Adrenal gland (tissue), 12 donors: Measurements from ENCODE around the gene INSYN2A. TPM values are rescaled to one million over a fixed set of nuclear protein-coding genes. Genes with fewer than 3 reads are reported as not detected.

ENCODE experiments used
- DNase-seq, 7 donors: peaks; one replicate each; pipeline ENCODE4 v3.0.0-alpha.2; 2019 to 2020
- H3K27ac ChIP-seq, 5 donors: fragments of 200-600 bp; sonication (generic) in 4 of 5; 1 replicate in 3 of 5; 2 replicates in 2 of 5; pipeline versions ENCODE4 v1.5.1 to v1.8.0; 2016 to 2020; ENCODE audit warnings: mild to moderate bottlenecking in 1 of 5
- H3K27me3 ChIP-seq: fragments of 200-600 bp; 2 replicates; pipeline ENCODE4 v1.8.0; 2021
- H3K36me3 ChIP-seq, 2 donors: fragments of 200-600 bp; replicated peaks in 1 of 2; 1 replicate in 1 of 2; 2 replicates in 1 of 2; pipeline versions ENCODE4 v1.5.1 to v1.8.0; 2018 to 2022
- H3K4me1 ChIP-seq, 2 donors: fragments of 200-600 bp; replicated peaks in 1 of 2; 1 replicate in 1 of 2; 2 replicates in 1 of 2; pipeline versions ENCODE4 v1.5.1 to v1.8.0; 2018 to 2021
- H3K4me3 ChIP-seq, 4 donors: fragments of 200-600 bp; sonication (generic) in 3 of 4; one replicate each; pipeline ENCODE4 v1.5.1; 2016 to 2018
- H3K9me3 ChIP-seq, 3 donors: fragments of 200-600 bp; sonication (generic) in 1 of 3; replicated peaks in 1 of 3; 1 replicate in 2 of 3; 2 replicates in 1 of 3; pipeline versions ENCODE4 v1.5.1 to v1.8.0; 2016 to 2021
- POLR2A ChIP-seq, 2 donors: fragments of 450-650 bp; IDR thresholded peaks; one replicate each; pipeline ENCODE4 v1.6.1; 2017; ENCODE audit warnings: antibody characterized with exemption in 2 of 2, mild to moderate bottlenecking in 2 of 2, moderate library complexity in 1 of 2
- WGBS, 4 donors: extraction: QIAGEN DNeasy Blood & Tissue Kit in 2 of 4; methylation state at CpG; one replicate each; pipeline versions ENCODE4 v1.1.5 to v1.1.7; 2013 to 2017; 5-methylcytosine and 5-hydroxymethylcytosine counted together
- intact Hi-C, 2 donors: fragments of 100-400 bp; cut with DNase I; formaldehyde crosslinking; loops; one replicate each; pipeline versions ENCODE4 v1.14.1 to v1.15.0; 2022 to 2023
- polyA plus RNA-seq, 3 donors: library from polyadenylated mRNA; stranded (reverse); fragments of 200-250 nt in 2 of 3; fragments of 350-450 nt in 1 of 3; fragmentation: Illumina TruSeq in 1 of 3; extraction: RNeasy Lipid Tissue Mini Kit (QIAGEN cat#74804) in 1 of 3; gene quantifications; one replicate each; pipeline ENCODE4 v1.2.3, GENCODE V29; 2013 to 2014
- total RNA-seq, 9 donors: library from RNA; depleted of rRNA in 4 of 9; stranded (reverse); fragments of >200 nt in 4 of 9; fragments of 120-200 nt in 1 of 9; fragmentation: NEBNext Ultra II Directional in 1 of 9; extraction: Animal tissue kit (Norgen Biotek cat#: 25700) in 1 of 9; gene quantifications; one replicate each; pipeline versions ENCODE4 v1.1.0 to v1.2.4, GENCODE V29; 2013 to 2023
- TF ChIP-seq, protein P1 (sequence below), 6 experiments: fragments of 450-650 bp in 4 of 6; fragments of 200-600 bp in 2 of 6; sonication (generic) in 1 of 6; IDR thresholded peaks; 1 replicate in 5 of 6; 2 replicates in 1 of 6; pipeline versions ENCODE4 v1.5.1 to v1.8.0; 2016 to 2021; ENCODE audit warnings: antibody characterized with exemption in 6 of 6, mild to moderate bottlenecking in 2 of 6, moderate library complexity in 1 of 6
- donor health status: healthy with polysubstance abuse.
- donor health status: Bipolar disorder and iron deficiency.
- donor health status: DM: yes; HTN: yes; CAD: no.
- donor health status: DM: no; HTN: no; CAD: no.
- donor health status: DM: no; HTN: no; CAD: no.
- donor health status: DM: yes; HTN: yes; CAD: no.

INSYN2A gene
- total and polyA plus RNA-seq, 12 donors = 0.07 to 0.08 TPM; not detected in 10

- Histone ChIP-seq H3K9me3 (no peaks in the 10 kb centered on the region), H3K4me1 (peaks cover 8 to 12% of the 10 kb centered on the region in 2 donors), H3K36me3 (no peaks in the 10 kb centered on the region), H3K27ac (no peak overlapping the region), H3K4me3 (no peak overlapping the region), H3K27me3 (peaks cover 13% of the 10 kb centered on the region)
- intact Hi-C loops = no loop called here
- DNase-seq = no peak
- 50 to 61% (median 57%) methylated on average over 16 of the region's 16 CpGs for WGBS, 4 donors
- no peak for TF ChIP-seq POLR2A (IDR thresholded peaks at IDR 0.05)
- TF ChIP-seq, protein P1, sequence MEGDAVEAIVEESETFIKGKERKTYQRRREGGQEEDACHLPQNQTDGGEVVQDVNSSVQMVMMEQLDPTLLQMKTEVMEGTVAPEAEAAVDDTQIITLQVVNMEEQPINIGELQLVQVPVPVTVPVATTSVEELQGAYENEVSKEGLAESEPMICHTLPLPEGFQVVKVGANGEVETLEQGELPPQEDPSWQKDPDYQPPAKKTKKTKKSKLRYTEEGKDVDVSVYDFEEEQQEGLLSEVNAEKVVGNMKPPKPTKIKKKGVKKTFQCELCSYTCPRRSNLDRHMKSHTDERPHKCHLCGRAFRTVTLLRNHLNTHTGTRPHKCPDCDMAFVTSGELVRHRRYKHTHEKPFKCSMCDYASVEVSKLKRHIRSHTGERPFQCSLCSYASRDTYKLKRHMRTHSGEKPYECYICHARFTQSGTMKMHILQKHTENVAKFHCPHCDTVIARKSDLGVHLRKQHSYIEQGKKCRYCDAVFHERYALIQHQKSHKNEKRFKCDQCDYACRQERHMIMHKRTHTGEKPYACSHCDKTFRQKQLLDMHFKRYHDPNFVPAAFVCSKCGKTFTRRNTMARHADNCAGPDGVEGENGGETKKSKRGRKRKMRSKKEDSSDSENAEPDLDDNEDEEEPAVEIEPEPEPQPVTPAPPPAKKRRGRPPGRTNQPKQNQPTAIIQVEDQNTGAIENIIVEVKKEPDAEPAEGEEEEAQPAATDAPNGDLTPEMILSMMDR (IDR thresholded peaks at IDR 0.05) = no peak
Observed at GRCh38 chr10:127194599-127194998, 1.8 kb downstream of the INSYN2A start.

DNA sequence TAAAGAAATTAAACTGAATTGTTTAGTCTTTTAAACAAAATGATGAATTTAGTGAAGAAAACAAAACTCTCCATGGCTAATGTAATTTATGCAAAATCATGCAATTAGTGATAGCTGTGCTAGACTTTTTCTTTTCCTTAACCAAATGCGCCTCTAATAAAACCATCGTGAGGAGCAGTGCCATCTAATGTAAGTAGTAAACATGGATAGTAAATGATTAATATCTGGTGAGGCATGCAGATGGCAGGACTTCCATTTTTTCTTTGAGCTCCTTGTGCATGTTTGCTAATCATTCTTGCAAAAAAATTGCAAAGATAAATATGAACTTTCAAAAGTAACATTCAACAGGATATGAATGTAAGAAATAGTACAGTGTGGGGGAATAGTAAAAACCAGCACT lies 2.3 kb downstream of the INSYN2A start:
- 77 to 84% (median 81%) methylated on average over 2 of the region's 2 CpGs for WGBS, 4 donors
- Histone ChIP-seq H3K4me3 (no peak overlapping the region), H3K36me3 (no peaks in the 10 kb centered on the region), H3K27ac (no peak overlapping the region), H3K9me3 (no peaks in the 10 kb centered on the region), H3K4me1 (peaks cover 8 to 12% of the 10 kb centered on the region in 2 donors), H3K27me3 (peaks cover 13% of the 10 kb centered on the region)
- intact Hi-C loops = no loop called here
- DNase-seq = no peak
- no peak for TF ChIP-seq POLR2A (IDR thresholded peaks at IDR 0.05)
- TF ChIP-seq, protein P1 (IDR thresholded peaks at IDR 0.05) = no peak

GRCh38 chr10:127193125-127193524 lies 3.3 kb downstream of the INSYN2A start:
- Histone ChIP-seq H3K36me3 (no peaks in the 10 kb centered on the region), H3K4me3 (no peak overlapping the region), H3K27me3 (peaks cover 13% of the 10 kb centered on the region), H3K27ac (no peak overlapping the region), H3K9me3 (no peaks in the 10 kb centered on the region), H3K4me1 (peaks cover 8 to 12% of the 10 kb centered on the region in 2 donors)
- no peak for TF ChIP-seq POLR2A (IDR thresholded peaks at IDR 0.05)
- TF ChIP-seq, protein P1 (IDR thresholded peaks at IDR 0.05) = no peak
- intact Hi-C loops = no loop called here
- DNase-seq = no peak
- 79 to 82% (median 80%) methylated on average over 7 of the region's 7 CpGs for WGBS, 4 donors

GRCh38 chr10:127190427-127190826 lies 6.0 kb downstream of the INSYN2A start:
- H3K4me1 ChIP-seq = peaks cover 3 to 8% of the 10 kb centered on the region in 2 donors
- no peak for DNase-seq
- H3K4me3 ChIP-seq = no peak overlapping the region
- no peak overlapping the region for H3K27ac ChIP-seq
- peaks cover 13% of the 10 kb centered on the region for H3K27me3 ChIP-seq
- H3K9me3 ChIP-seq = no peaks in the 10 kb centered on the region
- no peak for TF ChIP-seq POLR2A (IDR thresholded peaks at IDR 0.05)
- TF ChIP-seq, protein P1 (IDR thresholded peaks at IDR 0.05) = no peak
- intact Hi-C loops = no loop called here
- H3K36me3 ChIP-seq = no peaks in the 10 kb centered on the region
- 75 to 77% (median 76%) methylated on average over 5 of the region's 5 CpGs for WGBS, 4 donors
